Measurements from ENCODE around the gene TMEM156. TPM values are rescaled to one million over a fixed set of nuclear protein-coding genes. Genes with fewer than 3 reads are reported as not detected.

The TMEM156 gene
- polyA plus RNA-seq, 1 donor from 2014 or later, result not detected

DNA sequence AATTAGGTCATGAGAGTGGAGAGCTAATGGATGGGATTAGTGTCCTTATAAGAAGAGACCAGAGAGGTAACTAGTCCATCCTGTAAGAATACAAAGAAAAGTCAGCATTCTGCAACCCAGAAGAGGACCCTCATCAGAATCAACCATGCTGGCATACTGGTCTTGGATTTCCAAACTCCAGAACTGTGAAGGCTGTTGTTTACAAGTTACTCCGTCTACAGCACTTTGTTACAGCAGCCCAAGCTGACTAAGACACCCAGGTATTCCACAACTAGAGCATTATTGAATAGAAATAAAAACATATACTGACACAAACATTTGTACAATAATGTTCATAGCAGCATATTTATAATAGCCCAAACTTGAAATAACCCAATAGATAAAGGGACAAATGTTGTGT, 9.2 kb downstream of the TMEM156 start:
- Histone ChIP-seq H3K36me3 (ENCODE audit: insufficient read depth, low read length) (no peaks in the 10 kb centered on the region), H3K9me2 (ENCODE audit: insufficient read depth, low read length) (no peaks in the 10 kb centered on the region), H3K27ac (ENCODE audit: low read length) (no peak overlapping the region), H3K4me2 (ENCODE audit: low read length) (no peak overlapping the region), H3K9ac (ENCODE audit: low read length) (no peak overlapping the region), H3K4me3 (ENCODE audit: low read length) (no peak overlapping the region), H4K20me1 (ENCODE audit: insufficient read depth) (no peaks in the 10 kb centered on the region), H3K27me3 (ENCODE audit: insufficient read depth, low read depth, low read length) (no peaks in the 10 kb centered on the region), H2AFZ (ENCODE audit: low read depth, low read length) (no peak overlapping the region), H3K9me3 (ENCODE audit: low read length) (no peaks in the 10 kb centered on the region), H3K79me2 (replicated peaks; ENCODE audit: insufficient read depth, low read length) (no peaks in the 10 kb centered on the region), H3F3A (ENCODE audit: insufficient read depth, low read length, poor library complexity, severe bottlenecking) (no peaks in the 10 kb centered on the region)
- TF ChIP-seq, protein P1, sequence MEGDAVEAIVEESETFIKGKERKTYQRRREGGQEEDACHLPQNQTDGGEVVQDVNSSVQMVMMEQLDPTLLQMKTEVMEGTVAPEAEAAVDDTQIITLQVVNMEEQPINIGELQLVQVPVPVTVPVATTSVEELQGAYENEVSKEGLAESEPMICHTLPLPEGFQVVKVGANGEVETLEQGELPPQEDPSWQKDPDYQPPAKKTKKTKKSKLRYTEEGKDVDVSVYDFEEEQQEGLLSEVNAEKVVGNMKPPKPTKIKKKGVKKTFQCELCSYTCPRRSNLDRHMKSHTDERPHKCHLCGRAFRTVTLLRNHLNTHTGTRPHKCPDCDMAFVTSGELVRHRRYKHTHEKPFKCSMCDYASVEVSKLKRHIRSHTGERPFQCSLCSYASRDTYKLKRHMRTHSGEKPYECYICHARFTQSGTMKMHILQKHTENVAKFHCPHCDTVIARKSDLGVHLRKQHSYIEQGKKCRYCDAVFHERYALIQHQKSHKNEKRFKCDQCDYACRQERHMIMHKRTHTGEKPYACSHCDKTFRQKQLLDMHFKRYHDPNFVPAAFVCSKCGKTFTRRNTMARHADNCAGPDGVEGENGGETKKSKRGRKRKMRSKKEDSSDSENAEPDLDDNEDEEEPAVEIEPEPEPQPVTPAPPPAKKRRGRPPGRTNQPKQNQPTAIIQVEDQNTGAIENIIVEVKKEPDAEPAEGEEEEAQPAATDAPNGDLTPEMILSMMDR (IDR thresholded peaks at IDR 0.05; ENCODE audit: poor library complexity, severe bottlenecking), result no peak
- TF ChIP-seq SMC3 (conservative IDR thresholded peaks at IDR 0.05; ENCODE audit: poor library complexity) (no peak), EZH2 (IDR thresholded peaks at IDR 0.05; ENCODE audit: borderline replicate concordance, insufficient read depth, low read length, poor library complexity, severe bottlenecking) (no peak), POLR2AphosphoS5 (IDR thresholded peaks at IDR 0.05) (no peak), RAD21 (conservative IDR thresholded peaks at IDR 0.05) (no peak), EP300 (conservative IDR thresholded peaks at IDR 0.05; ENCODE audit: poor library complexity, severe bottlenecking) (no peak), TAF1 (IDR thresholded peaks at IDR 0.05; ENCODE audit: low read depth) (no peak), MXI1 (conservative IDR thresholded peaks at IDR 0.05; ENCODE audit: poor library complexity, severe bottlenecking) (no peak)
- TF ChIP-seq, protein P2, sequence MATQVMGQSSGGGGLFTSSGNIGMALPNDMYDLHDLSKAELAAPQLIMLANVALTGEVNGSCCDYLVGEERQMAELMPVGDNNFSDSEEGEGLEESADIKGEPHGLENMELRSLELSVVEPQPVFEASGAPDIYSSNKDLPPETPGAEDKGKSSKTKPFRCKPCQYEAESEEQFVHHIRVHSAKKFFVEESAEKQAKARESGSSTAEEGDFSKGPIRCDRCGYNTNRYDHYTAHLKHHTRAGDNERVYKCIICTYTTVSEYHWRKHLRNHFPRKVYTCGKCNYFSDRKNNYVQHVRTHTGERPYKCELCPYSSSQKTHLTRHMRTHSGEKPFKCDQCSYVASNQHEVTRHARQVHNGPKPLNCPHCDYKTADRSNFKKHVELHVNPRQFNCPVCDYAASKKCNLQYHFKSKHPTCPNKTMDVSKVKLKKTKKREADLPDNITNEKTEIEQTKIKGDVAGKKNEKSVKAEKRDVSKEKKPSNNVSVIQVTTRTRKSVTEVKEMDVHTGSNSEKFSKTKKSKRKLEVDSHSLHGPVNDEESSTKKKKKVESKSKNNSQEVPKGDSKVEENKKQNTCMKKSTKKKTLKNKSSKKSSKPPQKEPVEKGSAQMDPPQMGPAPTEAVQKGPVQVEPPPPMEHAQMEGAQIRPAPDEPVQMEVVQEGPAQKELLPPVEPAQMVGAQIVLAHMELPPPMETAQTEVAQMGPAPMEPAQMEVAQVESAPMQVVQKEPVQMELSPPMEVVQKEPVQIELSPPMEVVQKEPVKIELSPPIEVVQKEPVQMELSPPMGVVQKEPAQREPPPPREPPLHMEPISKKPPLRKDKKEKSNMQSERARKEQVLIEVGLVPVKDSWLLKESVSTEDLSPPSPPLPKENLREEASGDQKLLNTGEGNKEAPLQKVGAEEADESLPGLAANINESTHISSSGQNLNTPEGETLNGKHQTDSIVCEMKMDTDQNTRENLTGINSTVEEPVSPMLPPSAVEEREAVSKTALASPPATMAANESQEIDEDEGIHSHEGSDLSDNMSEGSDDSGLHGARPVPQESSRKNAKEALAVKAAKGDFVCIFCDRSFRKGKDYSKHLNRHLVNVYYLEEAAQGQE (IDR thresholded peaks at IDR 0.05; ENCODE audit: borderline replicate concordance), result no peak

DNA sequence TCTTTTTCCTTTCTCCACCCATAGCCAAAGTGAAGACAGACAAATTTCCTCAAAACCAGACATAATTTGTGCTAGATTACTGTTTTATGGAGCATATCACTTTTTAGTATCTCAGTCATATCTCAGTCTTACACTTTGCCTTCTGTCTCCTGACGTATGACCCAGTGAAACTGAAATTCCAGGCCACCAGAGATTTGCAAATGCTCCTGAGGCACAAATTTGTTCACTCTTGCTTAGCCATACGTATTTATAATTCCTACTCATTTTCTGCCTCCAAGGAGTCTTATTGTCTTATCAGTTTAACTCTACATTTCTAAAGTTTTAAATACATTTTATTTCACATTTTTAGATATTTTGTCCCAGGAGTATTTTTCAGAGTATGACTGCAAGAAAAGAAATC, 10.0 kb downstream of the TMEM156 start:
- no peaks in the 10 kb centered on the region for H3F3A ChIP-seq (ENCODE audit: insufficient read depth, low read length, poor library complexity, severe bottlenecking)
- no peak for TF ChIP-seq TAF1 (IDR thresholded peaks at IDR 0.05; ENCODE audit: low read depth)
- no peaks in the 10 kb centered on the region for H3K9me3 ChIP-seq (ENCODE audit: low read length)
- no peaks in the 10 kb centered on the region for H3K79me2 ChIP-seq (replicated peaks; ENCODE audit: insufficient read depth, low read length)
- H3K27me3 ChIP-seq (ENCODE audit: insufficient read depth, low read depth, low read length), result no peaks in the 10 kb centered on the region
- no peak overlapping the region for H3K4me3 ChIP-seq (ENCODE audit: low read length)
- H3K4me2 ChIP-seq (ENCODE audit: low read length), result no peak overlapping the region
- H4K20me1 ChIP-seq (ENCODE audit: insufficient read depth), result no peaks in the 10 kb centered on the region
- no peaks in the 10 kb centered on the region for H3K36me3 ChIP-seq (ENCODE audit: insufficient read depth, low read length)
- H3K9ac ChIP-seq (ENCODE audit: low read length), result no peak overlapping the region
- no peak overlapping the region for H3K27ac ChIP-seq (ENCODE audit: low read length)
- H2AFZ ChIP-seq (ENCODE audit: low read depth, low read length), result no peak overlapping the region
- no peaks in the 10 kb centered on the region for H3K9me2 ChIP-seq (ENCODE audit: insufficient read depth, low read length)

DNA sequence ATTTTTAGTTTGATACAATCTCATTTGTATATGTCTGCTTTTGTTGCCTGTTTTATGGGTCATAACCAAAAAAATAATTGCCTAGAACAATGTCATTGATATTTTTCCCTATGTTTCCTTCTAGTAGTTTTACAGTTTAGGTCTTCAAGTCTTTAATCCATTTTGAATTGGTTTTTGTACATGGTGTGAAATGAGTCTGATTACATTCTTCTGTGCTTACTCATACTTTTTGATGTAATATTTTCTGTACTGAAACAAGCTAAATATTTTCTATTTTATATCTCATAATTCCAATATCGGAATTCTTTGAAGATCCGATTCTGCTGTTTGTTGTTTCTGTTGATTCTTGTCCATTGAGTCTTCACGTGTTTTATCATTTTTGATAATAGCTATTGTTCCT, 10.6 kb downstream of the TMEM156 start:
- no peaks in the 10 kb centered on the region for H3K27me3 ChIP-seq (ENCODE audit: insufficient read depth, low read depth, low read length)
- H2AFZ ChIP-seq (ENCODE audit: low read depth, low read length), result no peak overlapping the region
- H3K27ac ChIP-seq (ENCODE audit: low read length), result no peak overlapping the region
- H3K4me2 ChIP-seq (ENCODE audit: low read length), result no peak overlapping the region
- H3K36me3 ChIP-seq (ENCODE audit: insufficient read depth, low read length), result no peaks in the 10 kb centered on the region
- no peak overlapping the region for H3K4me3 ChIP-seq (ENCODE audit: low read length)
- no peaks in the 10 kb centered on the region for H4K20me1 ChIP-seq (ENCODE audit: insufficient read depth)
- no peak for TF ChIP-seq EP300 (conservative IDR thresholded peaks at IDR 0.05; ENCODE audit: poor library complexity, severe bottlenecking)
- no peak for TF ChIP-seq MXI1 (conservative IDR thresholded peaks at IDR 0.05; ENCODE audit: poor library complexity, severe bottlenecking)
- no peak for TF ChIP-seq SMC3 (conservative IDR thresholded peaks at IDR 0.05; ENCODE audit: poor library complexity)
- no peak for TF ChIP-seq TAF1 (IDR thresholded peaks at IDR 0.05; ENCODE audit: low read depth)
- no peaks in the 10 kb centered on the region for H3K9me3 ChIP-seq (ENCODE audit: low read length)
- H3F3A ChIP-seq (ENCODE audit: insufficient read depth, low read length, poor library complexity, severe bottlenecking), result no peaks in the 10 kb centered on the region
- no peaks in the 10 kb centered on the region for H3K79me2 ChIP-seq (replicated peaks; ENCODE audit: insufficient read depth, low read length)
- H3K9me2 ChIP-seq (ENCODE audit: insufficient read depth, low read length), result no peaks in the 10 kb centered on the region
- no peak overlapping the region for H3K9ac ChIP-seq (ENCODE audit: low read length)

All from neural cell (in vitro differentiated cells).